A673 (cell line): ENCODE results near the gene BAZ1A. TPM values are rescaled to one million over a fixed set of nuclear protein-coding genes. Genes with fewer than 3 reads are reported as not detected.

Experiments
- BruUV-seq: library from RNA; stranded (reverse); fragments of 400-500 nt; replicated peaks from 2 replicates; lab custom pipeline; 2021; lab: Mats Ljungman, UMichigan
- CTCF ChIA-PET: fragments of 300-600 bp; sonication (Branson Sonifier 250); formaldehyde crosslinking; loops from one replicate; lab custom pipeline; 2022; ENCODE audit warnings: antibody characterized with exemption; lab: Charles Lee
- POLR2A ChIA-PET: fragments of 300-600 bp; sonication (Branson Sonifier 250); formaldehyde crosslinking; loops from one replicate; lab custom pipeline; 2022; ENCODE audit warnings: antibody characterized with exemption; ENCODE audit not compliant: low non-redundant PET; lab: Charles Lee
- DNase-seq: peaks from one replicate; pipeline ENCODE4 v3.0.0-alpha.2; 2015; ENCODE audit warnings: low spot score
- H3K27ac ChIP-seq: fragments of 200-600 bp; sonication (generic); 2 replicates; pipeline ENCODE4 v1.5.1; 2016; ENCODE audit warnings: mixed run types, low read depth, mild to moderate bottlenecking, mixed read lengths, antibody characterized with exemption, low read length; ENCODE audit not compliant: poor library complexity, severe bottlenecking
- H3K27me3 ChIP-seq: fragments of 200-600 bp; sonication (generic); replicated peaks from 2 replicates; pipeline ENCODE4 v1.6.1; 2017; ENCODE audit warnings: mixed run types, low read depth, mild to moderate bottlenecking, mixed read lengths, antibody characterized with exemption, low read length; ENCODE audit not compliant: insufficient read depth, poor library complexity
- H3K36me3 ChIP-seq: fragments of 200-600 bp; sonication (generic); 2 replicates; pipeline ENCODE4 v1.6.1; 2016; ENCODE audit warnings: mixed run types, mild to moderate bottlenecking, mixed read lengths, antibody characterized with exemption, low read length; ENCODE audit not compliant: insufficient read depth, poor library complexity, severe bottlenecking
- H3K4me1 ChIP-seq: fragments of 200-600 bp; sonication (generic); 2 replicates; pipeline ENCODE4 v1.6.1; 2017; ENCODE audit warnings: mixed run types, mild to moderate bottlenecking, mixed read lengths, antibody characterized with exemption, low read length; ENCODE audit not compliant: insufficient read depth, poor library complexity, severe bottlenecking
- H3K4me3 ChIP-seq: fragments of 200-600 bp; sonication (generic); 2 replicates; pipeline ENCODE4 v1.5.1; 2016; ENCODE audit warnings: low read depth, mixed run types, mild to moderate bottlenecking, mixed read lengths, low read length; ENCODE audit not compliant: poor library complexity, severe bottlenecking
- H3K9me3 ChIP-seq: fragments of 200-600 bp; sonication (generic); 2 replicates; pipeline ENCODE4 v1.6.1; 2016; ENCODE audit warnings: mixed run types, low read depth, mild to moderate bottlenecking, mixed read lengths, antibody characterized with exemption, low read length; ENCODE audit not compliant: poor library complexity, severe bottlenecking
- EZH2 ChIP-seq: fragments of 200-600 bp; sonication (generic); IDR thresholded peaks from 2 replicates; pipeline ENCODE4 v1.6.1; 2017; ENCODE audit warnings: borderline replicate concordance, low read depth, mild to moderate bottlenecking, mixed read lengths, antibody characterized with exemption, low read length; ENCODE audit not compliant: poor library complexity, severe bottlenecking
- intact Hi-C: fragments of 100-400 bp; cut with micrococcal nuclease; formaldehyde crosslinking; loops from one replicate; pipeline ENCODE4 v1.10.0; 2022; ENCODE audit not compliant: unreplicated experiment
- total RNA-seq: library from RNA; stranded (reverse); gene quantifications from 2 replicates; pipeline ENCODE4 v1.2.3, GENCODE V29; 2021
- TF ChIP-seq, protein P1 (sequence below): fragments of 300-800, 200-600 bp; sonication (generic); conservative IDR thresholded peaks from 2 replicates; pipeline ENCODE4 v1.5.1; 2017; ENCODE audit warnings: low read depth, mild to moderate bottlenecking, antibody characterized with exemption, low read length, moderate library complexity, mixed read lengths

BAZ1A gene
- total RNA-seq, 1 experiment from 2014 or later = 70.3 TPM

DNA sequence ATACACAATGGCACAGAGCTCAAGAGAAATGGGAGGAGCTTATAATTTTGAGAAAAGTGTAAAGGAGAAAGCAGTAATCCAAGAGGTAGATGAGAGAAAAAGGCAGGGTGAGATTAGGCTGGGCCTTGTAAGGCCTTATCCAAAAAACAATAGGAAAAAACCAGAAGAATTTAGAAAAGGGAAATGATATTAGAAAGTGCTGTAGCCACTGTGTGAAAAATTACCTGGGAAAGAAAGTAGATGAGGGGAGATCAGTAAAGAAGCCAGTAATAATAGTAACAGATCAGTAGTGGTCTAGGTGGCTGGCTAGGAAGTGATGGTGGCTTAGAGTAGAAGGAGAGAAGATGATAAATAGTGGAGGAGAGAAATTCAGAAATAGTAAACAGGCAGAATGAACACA is 94.5 kb downstream of the BAZ1A start:
- Histone ChIP-seq H3K27ac (no peak overlapping the region), H3K4me3 (no peak overlapping the region), H3K9me3 (no peaks in the 10 kb centered on the region), H3K4me1 (no peaks in the 10 kb centered on the region), H3K36me3 (peaks cover 82% of the 10 kb centered on the region), H3K27me3 (no peaks in the 10 kb centered on the region)
- ChIA-PET CTCF (no interaction called here), POLR2A (no interaction called here)
- TF ChIP-seq EZH2 = no peak
- TF ChIP-seq, protein P1, sequence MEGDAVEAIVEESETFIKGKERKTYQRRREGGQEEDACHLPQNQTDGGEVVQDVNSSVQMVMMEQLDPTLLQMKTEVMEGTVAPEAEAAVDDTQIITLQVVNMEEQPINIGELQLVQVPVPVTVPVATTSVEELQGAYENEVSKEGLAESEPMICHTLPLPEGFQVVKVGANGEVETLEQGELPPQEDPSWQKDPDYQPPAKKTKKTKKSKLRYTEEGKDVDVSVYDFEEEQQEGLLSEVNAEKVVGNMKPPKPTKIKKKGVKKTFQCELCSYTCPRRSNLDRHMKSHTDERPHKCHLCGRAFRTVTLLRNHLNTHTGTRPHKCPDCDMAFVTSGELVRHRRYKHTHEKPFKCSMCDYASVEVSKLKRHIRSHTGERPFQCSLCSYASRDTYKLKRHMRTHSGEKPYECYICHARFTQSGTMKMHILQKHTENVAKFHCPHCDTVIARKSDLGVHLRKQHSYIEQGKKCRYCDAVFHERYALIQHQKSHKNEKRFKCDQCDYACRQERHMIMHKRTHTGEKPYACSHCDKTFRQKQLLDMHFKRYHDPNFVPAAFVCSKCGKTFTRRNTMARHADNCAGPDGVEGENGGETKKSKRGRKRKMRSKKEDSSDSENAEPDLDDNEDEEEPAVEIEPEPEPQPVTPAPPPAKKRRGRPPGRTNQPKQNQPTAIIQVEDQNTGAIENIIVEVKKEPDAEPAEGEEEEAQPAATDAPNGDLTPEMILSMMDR = no peak
- DNase-seq = no peak
- intact Hi-C loops = no loop called here
- no TSS peak for BruUV-seq

DNA sequence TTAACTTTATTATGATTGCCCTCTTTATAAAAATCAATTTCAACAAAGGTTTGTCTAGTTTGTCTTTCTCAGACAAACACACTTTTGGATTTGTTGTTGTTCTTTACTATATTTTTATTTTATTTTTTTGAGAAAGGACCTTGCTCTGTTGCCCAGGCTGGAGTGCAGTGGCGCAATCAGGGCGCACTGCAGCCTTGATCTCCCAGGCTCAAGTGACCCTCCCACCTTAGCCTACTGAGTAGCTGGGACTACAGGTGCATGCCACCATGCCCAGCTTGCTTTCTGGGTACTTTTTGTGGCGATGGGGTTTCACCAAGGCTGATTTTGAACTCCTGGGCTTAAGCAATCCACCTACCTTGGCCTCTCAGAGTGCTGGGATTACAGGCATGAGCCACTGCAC is 96.4 kb downstream of the BAZ1A start:
- Histone ChIP-seq H3K4me1 (no peaks in the 10 kb centered on the region), H3K27ac (no peak overlapping the region), H3K4me3 (no peak overlapping the region), H3K27me3 (no peaks in the 10 kb centered on the region), H3K36me3 (peaks cover 88% of the 10 kb centered on the region), H3K9me3 (no peaks in the 10 kb centered on the region)
- intact Hi-C loops = no loop called here
- TF ChIP-seq EZH2 = no peak
- TF ChIP-seq, protein P1 = no peak
- DNase-seq = no peak
- BruUV-seq = no TSS peak
- ChIA-PET CTCF (no interaction called here), POLR2A (no interaction called here)

DNA sequence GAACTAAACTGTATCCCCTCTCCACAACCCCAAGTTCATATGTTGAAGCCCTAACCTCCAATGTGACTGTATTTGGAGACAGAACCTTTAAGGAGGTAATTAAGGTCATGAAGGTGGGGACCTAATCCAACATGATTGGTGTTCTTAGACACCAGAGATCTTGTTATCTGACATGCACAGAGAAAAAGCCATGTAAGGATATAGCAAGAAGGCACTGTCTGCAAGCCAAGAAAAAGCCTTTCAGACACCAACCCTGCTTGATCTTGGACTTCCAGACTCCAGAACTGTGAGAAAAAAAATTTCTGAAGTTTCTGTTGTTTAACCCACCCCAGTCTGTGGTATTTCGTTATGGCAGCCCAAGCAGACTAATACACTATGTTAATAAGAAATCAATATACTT is 98.5 kb downstream of the BAZ1A start:
- POLR2A ChIA-PET = no interaction called here
- Histone ChIP-seq H3K27ac (no peak overlapping the region), H3K9me3 (no peaks in the 10 kb centered on the region), H3K4me3 (no peak overlapping the region), H3K36me3 (peaks cover 74% of the 10 kb centered on the region), H3K4me1 (no peaks in the 10 kb centered on the region), H3K27me3 (no peaks in the 10 kb centered on the region)
- TF ChIP-seq, protein P1 = no peak
- no peak for TF ChIP-seq EZH2
- BruUV-seq = no TSS peak
- CTCF ChIA-PET = no interaction called here
- DNase-seq = no peak
- intact Hi-C loops = no loop called here
